HG03521 (cell line): ENCODE results near the gene CACNA1G.

ENCODE experiments used
- ATAC-seq: cut with Tn5 transposase; IDR thresholded peaks from one replicate; pipeline ENCODE4 v1.9.1; 2021; ENCODE audit warnings: mild to moderate bottlenecking, moderate library complexity; ENCODE audit not compliant: unreplicated experiment

CACNA1G gene

GRCh38 chr17:50547035-50547735 lies 13.3 kb upstream of the CACNA1G start, which contains the start of gene SPATA20:
Gene SPATA20 (plus strand): TSS chr17:50547174. CDS start chr17:50547209, 35 bp downstream.
- ATAC-seq = peak; percentile 49

DNA sequence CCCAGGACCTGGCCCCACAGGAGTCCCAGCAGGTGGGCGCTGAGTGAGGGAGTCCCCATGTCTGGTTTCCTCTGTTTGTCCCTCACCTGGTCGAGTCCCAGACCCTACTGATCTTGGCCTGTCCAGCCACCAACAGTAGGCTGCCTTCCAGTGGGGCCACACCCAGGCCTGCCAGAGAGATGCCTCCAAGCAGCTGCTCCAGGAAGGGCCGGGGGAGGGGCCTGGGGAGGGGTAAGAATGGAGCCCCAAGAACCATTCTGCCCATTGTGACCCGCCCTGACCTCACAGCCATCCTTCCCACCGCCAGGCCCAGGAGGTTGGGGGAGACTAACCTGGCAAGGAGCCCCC lies 12.8 kb upstream of the CACNA1G start:
- ATAC-seq = no peak

DNA sequence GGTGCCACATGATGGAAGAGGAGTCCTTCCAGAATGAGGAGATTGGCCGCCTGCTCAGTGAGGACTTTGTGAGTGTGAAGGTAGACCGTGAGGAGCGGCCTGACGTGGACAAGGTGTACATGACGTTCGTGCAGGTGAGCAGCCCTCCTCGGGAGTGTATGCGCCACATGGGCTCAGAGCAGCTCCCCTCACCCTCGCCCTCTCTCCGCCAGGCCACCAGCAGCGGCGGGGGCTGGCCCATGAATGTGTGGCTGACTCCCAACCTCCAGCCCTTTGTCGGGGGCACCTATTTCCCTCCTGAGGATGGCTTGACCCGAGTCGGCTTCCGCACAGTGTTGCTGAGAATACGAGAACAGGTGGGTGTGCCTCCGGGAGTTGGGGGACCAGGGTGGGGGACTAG lies 11.7 kb upstream of the CACNA1G start:
- no peak for ATAC-seq

DNA sequence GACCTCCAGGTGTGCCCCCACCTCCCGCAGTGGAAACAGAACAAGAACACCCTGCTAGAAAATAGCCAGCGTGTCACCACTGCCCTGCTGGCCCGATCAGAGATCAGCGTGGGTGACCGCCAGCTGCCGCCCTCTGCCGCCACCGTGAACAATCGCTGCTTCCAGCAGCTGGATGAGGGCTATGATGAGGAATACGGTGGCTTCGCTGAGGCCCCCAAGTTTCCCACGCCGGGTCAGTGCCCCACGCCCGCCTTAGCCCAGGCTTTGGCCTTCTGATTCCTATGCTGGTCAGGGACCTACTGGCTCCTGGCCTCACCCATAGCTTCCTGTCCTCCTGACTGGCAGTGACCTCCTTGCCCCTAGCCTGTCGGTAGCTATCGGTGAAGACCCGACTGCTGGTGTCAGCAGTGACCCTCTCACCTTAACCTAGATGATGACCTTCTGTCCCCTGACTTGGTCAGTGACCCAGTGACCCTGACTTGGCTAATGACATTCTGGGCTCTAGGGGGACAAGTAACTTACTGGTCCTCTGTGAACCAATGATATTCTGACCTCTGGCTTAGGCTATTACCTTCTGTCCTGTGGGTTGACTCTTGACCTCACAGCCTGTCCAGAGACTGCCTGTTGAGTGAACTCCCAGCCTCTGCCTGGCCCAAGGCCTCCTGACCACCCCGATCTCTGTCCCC lies 11.1 kb upstream of the CACNA1G start:
- no peak for ATAC-seq

- no peak for ATAC-seq
Observed at GRCh38 chr17:50549969-50550368, 10.5 kb upstream of the CACNA1G start.

- no peak for ATAC-seq
Observed at GRCh38 chr17:50550661-50551432, 9.7 kb upstream of the CACNA1G start.

GRCh38 chr17:50551433-50551815 lies 9.1 kb upstream of the CACNA1G start:
- no peak for ATAC-seq

DNA sequence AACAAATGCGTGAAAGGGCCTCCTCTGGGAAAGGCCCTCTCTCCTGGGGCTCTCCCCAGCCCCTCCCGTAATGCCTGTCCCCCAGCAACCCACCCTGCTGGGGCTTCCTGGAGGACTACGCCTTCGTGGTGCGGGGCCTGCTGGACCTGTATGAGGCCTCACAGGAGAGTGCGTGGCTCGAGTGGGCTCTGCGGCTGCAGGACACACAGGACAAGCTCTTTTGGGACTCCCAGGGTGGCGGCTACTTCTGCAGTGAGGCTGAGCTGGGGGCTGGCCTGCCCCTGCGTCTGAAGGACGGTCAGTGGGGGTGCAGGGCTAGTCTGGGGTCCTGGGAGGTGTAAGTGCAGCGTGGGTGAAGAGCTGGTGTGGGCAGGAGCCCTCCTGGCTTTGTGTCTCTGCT lies 8.6 kb upstream of the CACNA1G start:
- ATAC-seq = no peak

DNA sequence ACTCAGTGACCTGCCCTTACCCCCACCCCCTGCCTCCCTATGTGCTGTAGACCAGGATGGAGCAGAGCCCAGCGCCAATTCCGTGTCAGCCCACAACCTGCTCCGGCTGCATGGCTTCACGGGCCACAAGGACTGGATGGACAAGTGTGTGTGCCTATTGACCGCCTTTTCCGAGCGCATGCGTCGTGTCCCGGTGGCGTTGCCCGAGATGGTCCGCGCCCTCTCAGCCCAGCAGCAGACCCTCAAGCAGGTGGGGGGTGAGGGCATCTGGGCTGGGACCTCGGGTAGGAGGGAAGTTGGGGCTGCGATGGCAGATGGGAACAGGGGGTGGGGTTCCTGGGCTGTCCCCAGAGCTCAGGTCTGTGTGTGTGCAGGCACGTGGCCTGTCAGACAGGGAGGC lies 6.3 kb upstream of the CACNA1G start:
- no peak for ATAC-seq

GRCh38 chr17:50556803-50557202 lies 3.7 kb upstream of the CACNA1G start:
- no peak for ATAC-seq

GRCh38 chr17:50557630-50558029 lies 2.9 kb upstream of the CACNA1G start:
- ATAC-seq = no peak

DNA sequence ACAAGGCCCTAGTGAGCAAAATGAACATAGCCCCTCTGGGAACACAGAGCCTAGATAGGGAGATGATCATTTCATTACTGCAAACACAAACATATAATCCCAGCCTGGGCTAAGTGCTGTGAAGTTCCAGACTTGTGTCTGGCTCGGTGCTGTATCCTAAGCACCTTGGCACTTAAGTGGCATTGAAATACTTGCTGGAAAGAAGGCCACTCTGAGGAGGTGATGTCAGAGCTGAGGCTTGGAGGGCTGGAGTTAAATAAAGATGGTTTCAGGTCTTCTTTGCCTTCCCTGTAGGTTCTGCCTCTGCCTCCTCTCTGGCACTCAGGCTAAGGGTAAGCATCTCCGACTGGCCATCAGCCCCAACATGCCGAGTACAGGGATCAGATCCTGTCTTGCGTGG lies 2.4 kb upstream of the CACNA1G start:
- ATAC-seq = no peak

DNA sequence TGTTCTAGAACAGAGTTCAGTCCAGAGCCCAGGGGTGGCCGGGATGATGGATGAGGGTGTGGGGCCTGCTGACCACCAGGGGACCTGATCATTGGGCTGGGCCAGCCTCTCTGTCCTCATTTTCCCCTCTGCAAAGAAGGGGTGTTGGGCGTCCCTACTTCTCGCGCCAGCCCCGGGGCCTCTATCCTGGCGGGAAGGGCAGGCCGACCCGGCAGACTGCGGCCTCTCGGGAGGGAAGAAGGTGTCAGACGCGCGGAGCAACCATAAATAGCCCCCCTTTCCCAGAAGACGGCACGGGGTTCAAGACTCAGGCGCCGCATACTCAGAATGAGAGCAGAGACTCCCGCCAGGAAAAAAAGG lies 2.0 kb upstream of the CACNA1G start:
- no peak for ATAC-seq

GRCh38 chr17:50558941-50559614 lies 1.4 kb upstream of the CACNA1G start:
- ATAC-seq = no peak

DNA sequence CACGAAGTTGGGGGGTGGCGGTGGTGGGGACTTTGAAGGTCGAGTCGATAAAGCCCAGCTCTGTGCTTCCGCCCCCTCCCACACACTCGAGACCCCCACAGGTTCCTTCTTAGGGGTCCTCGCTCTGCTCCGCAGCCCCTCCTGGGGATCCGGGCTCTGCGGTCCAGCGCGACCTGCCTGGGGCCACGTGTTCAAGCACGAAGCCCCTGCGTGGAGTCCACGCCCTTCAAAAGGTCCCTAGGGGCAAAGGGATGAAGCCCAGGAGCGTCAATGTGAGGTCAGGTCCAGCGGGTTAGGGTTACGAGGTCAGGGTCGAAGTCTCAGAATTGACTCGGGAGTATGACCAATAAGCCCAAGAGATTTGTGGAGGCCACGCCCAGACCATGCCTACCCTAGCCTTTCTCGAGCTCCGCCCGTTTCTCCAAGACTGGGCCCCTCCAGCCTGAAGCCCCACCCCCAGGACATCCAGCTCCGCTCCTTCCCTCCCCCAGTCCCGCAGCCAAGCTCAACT lies 786 bp upstream of the CACNA1G start:
- no peak for ATAC-seq

- ATAC-seq = no peak
Observed at GRCh38 chr17:50560931-50561745, 623 bp downstream of the CACNA1G start.

- no peak for ATAC-seq
Observed at GRCh38 chr17:50561746-50562141, 1.2 kb downstream of the CACNA1G start.

DNA sequence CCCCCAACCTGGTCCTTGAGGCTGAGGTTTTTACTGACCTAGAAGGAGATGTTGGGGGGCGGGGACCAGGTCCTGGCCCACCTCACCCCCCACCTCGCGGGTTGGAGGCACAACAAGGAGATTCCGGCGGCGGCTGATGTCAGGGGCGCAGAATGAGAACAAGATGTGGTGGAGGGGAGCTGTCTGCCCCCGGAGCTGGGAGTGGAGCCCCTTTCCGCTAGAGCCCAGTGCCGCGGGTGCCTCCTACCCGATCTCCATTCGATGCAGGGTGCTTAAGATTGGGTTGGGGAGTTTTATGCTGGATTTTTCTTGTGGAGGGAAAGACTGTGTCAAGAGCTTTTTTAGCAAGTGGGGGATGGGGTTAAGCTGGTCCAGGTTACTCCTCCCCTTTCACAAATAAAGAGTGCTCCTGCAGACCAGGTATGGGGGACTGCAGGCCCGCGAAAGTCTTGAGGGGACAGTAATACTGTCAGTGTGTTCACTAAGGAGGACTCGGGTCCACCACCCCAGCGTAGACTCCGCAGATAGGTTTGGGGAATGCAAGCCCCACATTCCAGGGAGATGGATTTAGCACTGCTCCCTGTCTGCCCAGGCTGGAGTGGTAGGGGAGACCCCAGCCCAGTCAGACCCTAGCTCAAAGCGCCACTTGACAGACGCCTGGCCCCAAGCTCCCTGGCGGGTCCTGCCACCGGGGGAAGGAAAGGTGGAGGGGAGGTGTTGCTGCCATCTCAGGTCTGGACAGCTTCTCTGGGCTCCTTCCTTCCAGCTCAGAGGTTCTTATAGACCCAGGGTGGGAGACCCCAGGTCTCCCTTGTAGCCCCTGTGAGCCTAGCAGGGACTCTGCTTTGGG lies 2.0 kb downstream of the CACNA1G start:
- no peak for ATAC-seq

DNA sequence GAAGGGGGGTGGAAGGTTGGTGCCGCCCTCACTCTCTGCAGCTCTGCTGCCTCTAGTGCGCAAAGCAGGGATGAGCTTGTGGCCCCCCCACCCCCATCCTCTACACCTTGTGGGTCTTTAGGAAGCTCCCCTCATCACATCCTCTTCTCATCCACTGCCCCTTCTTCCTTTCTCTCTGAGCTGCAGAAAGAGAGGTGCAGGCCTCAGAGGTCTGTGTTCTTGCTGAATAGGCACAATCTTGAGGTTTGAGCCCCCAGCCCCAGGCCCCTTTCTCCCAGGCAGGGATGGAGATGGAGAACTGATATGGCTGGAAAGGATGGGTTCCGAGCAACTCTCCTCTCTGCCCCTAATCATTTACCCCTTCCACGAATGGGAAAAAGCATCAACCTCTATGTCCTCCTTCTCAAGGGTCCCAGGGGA lies 2.6 kb downstream of the CACNA1G start:
- no peak for ATAC-seq

- no peak for ATAC-seq
Observed at GRCh38 chr17:50564916-50565315, 4.4 kb downstream of the CACNA1G start.
